ENCODE measurements around the gene SDR9C7. TPM values are rescaled to one million over a fixed set of nuclear protein-coding genes. Genes with fewer than 3 reads are reported as not detected.
"Not testable (repeated sequence)": the region's sequence is repeated elsewhere in the genome, so short reads cannot be mapped to it uniquely, and the experiment has no call there.

Gene SDR9C7
- total RNA-seq, 1 donor from 2014 or later: not detected

DNA sequence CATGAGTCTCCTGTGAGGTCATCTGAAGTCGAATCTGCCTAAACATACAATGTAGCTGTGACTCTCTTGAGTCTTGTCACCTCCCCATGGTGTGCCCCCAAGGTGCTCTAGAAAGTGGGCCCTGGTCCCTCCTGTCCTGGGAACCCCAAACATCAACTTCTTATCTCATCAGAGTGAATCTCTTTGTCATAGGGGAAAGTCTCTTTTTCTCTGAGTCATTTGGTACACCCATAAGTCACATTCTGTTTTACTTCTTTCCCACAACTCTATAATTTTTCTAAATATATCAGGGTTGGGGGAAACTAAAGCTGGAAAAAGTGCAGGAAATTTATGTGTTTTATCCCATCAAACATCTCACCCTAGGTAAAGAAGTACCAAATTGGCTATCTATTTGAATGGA is 12.9 kb downstream of the SDR9C7 start:
- Mint-ChIP-seq H3K27me3 (ENCODE audit: low read depth) (peaks cover 4% of the 10 kb centered on the region), H3K4me3 (ENCODE audit: low read depth) (no peak overlapping the region), H3K27ac (no peak overlapping the region), H3K36me3 (ENCODE audit: low read depth) (no peaks in the 10 kb centered on the region), H3K4me1 (ENCODE audit: low read depth) (no peaks in the 10 kb centered on the region), H3K9me3 (peaks cover 11% of the 10 kb centered on the region)
- intact Hi-C loops (cut with micrococcal nuclease): no loop called here
- no peak for DNase-seq (ENCODE audit: low spot score)

DNA sequence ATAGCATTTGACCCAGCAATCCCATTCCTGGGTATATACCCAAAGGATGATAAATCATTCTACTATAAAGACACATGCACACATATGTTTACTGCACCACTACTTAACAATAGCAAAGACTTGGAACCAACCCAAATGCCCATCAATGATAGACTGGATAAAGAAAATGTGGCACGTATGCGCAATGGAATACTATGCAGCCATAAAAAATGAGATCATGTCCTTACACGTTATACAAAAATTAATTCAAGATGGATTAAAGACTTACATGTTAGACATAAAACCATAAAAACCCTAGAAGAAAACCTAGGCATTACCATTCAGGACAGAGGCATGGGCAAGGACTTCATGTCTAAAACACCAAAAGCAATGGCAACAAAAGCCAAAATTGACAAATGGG is 16.1 kb downstream of the SDR9C7 start:
- H3K27ac Mint-ChIP-seq; H3K27me3 Mint-ChIP-seq (ENCODE audit: low read depth); H3K4me3 Mint-ChIP-seq (ENCODE audit: low read depth); H3K4me1 Mint-ChIP-seq (ENCODE audit: low read depth); intact Hi-C loops (cut with micrococcal nuclease); H3K36me3 Mint-ChIP-seq (ENCODE audit: low read depth); DNase-seq (ENCODE audit: low spot score): not testable (repeated sequence)
- peaks cover 11% of the 10 kb centered on the region for H3K9me3 Mint-ChIP-seq

DNA sequence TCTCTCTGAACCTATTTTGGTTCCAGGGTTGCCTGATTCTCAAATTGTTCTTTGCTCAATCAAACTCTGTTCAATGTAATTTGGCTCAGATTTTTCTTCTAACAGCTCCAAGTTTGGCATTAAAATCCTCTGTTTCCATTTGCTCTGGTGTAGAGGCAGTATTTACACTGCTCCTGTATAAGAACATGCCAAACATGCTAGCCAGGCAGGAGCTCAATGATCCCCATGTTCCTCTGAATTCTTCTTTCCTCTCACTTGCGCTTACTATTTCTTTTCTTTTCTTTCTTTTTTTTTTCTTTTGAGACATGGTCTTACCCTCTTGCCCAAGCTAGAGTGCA is 17.2 kb downstream of the SDR9C7 start:
- intact Hi-C loops (cut with micrococcal nuclease): no loop called here
- peaks cover 11% of the 10 kb centered on the region for H3K9me3 Mint-ChIP-seq
- no peaks in the 10 kb centered on the region for H3K4me1 Mint-ChIP-seq (ENCODE audit: low read depth)
- DNase-seq (ENCODE audit: low spot score): no peak
- H3K27me3 Mint-ChIP-seq (ENCODE audit: low read depth): peaks cover 4% of the 10 kb centered on the region
- H3K4me3 Mint-ChIP-seq (ENCODE audit: low read depth): no peak overlapping the region
- H3K27ac Mint-ChIP-seq: no peak overlapping the region
- H3K36me3 Mint-ChIP-seq (ENCODE audit: low read depth): no peaks in the 10 kb centered on the region

DNA sequence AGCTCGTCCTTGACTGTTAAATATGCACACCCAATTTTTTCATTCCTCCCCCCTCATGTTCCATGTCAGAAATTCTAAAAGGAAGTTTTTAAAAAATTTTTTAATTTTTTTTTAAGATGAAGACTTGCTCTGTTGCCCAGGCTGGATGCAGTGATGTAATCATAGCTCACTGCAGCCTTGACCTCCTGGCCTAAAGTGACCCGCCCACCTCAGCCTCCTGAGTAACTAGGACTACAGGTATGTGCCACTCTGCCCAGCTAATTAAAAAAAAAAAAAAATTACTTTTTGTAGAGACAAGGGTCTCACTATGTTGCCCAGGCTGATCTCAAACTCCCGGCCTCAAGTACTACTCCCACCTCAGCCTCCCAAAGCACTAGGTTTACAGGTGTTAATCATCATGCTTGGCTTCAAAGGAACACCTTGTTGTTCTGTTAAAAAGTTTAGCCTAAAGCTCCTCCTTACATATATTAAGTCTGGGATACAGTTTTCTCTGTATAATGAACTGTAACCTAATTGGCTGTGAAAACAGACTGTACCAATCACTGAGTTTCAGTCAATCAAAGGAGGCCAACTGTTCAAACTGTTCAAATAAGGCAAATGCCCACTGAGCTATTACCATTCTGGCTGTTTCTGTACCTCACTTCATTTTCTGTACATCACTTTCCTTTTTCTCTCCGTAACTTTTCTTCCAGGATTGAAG is 17.8 kb downstream of the SDR9C7 start:
- H3K4me1 Mint-ChIP-seq (ENCODE audit: low read depth): no peaks in the 10 kb centered on the region
- H3K9me3 Mint-ChIP-seq: peaks cover 11% of the 10 kb centered on the region
- H3K27ac Mint-ChIP-seq: no peak overlapping the region
- no peaks in the 10 kb centered on the region for H3K36me3 Mint-ChIP-seq (ENCODE audit: low read depth)
- no peak overlapping the region for H3K4me3 Mint-ChIP-seq (ENCODE audit: low read depth)
- DNase-seq (ENCODE audit: low spot score): no peak
- H3K27me3 Mint-ChIP-seq (ENCODE audit: low read depth): peaks cover 4% of the 10 kb centered on the region
- intact Hi-C loops (cut with micrococcal nuclease): no loop called here

DNA sequence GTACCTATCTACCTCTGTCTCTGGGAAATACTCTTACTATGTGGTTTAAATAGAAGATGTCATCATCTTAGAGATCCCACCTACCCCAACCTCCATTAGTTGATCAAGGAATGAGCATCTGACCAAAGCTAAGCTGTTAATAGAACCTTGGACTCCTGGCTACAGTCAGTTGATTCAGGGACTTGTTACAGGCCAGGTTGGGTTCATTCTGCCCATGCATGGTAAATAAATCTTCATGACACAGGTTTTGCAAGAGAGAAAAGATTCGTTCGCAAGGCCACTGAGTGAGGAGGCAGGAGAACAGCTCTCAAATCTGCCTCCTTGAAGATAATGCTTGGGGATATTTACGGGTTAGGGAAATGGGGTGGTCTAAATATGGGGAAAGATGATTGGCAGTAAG is 19.5 kb downstream of the SDR9C7 start:
- no peak overlapping the region for H3K4me3 Mint-ChIP-seq (ENCODE audit: low read depth)
- no peak for DNase-seq (ENCODE audit: low spot score)
- H3K36me3 Mint-ChIP-seq (ENCODE audit: low read depth): no peaks in the 10 kb centered on the region
- intact Hi-C loops (cut with micrococcal nuclease): no loop called here
- H3K27ac Mint-ChIP-seq: no peak overlapping the region
- no peaks in the 10 kb centered on the region for H3K4me1 Mint-ChIP-seq (ENCODE audit: low read depth)
- H3K27me3 Mint-ChIP-seq (ENCODE audit: low read depth): peaks cover 4% of the 10 kb centered on the region
- peaks cover 11% of the 10 kb centered on the region for H3K9me3 Mint-ChIP-seq

DNA sequence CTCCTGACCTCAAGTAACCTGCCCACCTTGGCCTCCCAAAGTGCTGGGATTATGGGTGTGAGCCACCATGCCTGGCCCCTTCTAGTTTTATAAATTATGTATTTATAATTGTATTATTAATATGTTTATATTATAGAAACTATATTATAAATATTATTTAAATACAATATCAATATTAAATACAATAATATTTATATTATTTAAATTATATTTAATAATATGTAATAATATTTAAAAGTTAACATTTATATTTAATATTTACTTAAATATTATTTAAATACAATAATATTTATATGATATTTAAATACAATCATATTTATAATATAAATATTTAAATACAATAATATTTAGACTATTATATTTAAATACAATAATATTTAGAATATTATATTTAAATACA is 20.0 kb downstream of the SDR9C7 start:
- Mint-ChIP-seq H3K4me3 (ENCODE audit: low read depth) (no peak overlapping the region), H3K4me1 (ENCODE audit: low read depth) (no peaks in the 10 kb centered on the region), H3K27me3 (ENCODE audit: low read depth) (peaks cover 4% of the 10 kb centered on the region), H3K27ac (no peak overlapping the region), H3K9me3 (peaks cover 13% of the 10 kb centered on the region), H3K36me3 (ENCODE audit: low read depth) (no peaks in the 10 kb centered on the region)
- no peak for DNase-seq (ENCODE audit: low spot score)
- intact Hi-C loops (cut with micrococcal nuclease): no loop called here

DNA sequence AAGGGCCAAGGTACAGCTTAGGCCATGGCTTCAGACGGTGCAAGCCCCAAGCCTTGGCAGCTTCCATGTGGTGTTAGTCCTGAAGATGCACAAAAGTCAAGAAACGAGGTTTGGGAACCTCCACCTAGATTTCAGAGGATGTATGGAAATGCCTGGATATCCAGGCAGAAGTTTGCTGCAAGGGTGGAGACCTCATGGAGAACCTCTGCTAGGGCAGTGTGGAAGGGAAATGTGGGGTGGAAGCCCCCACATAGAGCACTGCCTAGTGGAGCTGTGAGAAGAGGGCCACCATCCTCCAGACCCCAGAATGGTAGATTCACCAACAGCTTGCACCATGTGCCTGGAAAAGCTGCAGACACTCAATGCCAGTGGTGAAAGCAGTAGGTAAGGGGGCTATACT is 24.8 kb downstream of the SDR9C7 start:
- intact Hi-C loops (cut with micrococcal nuclease); H3K36me3 Mint-ChIP-seq (ENCODE audit: low read depth); H3K4me3 Mint-ChIP-seq (ENCODE audit: low read depth); H3K27ac Mint-ChIP-seq; DNase-seq (ENCODE audit: low spot score); H3K27me3 Mint-ChIP-seq (ENCODE audit: low read depth); H3K4me1 Mint-ChIP-seq (ENCODE audit: low read depth): not testable (repeated sequence)
- peaks cover 12% of the 10 kb centered on the region for H3K9me3 Mint-ChIP-seq

GRCh38 chr12:56908136-56908535 is 26.1 kb downstream of the SDR9C7 start:
- Mint-ChIP-seq H3K27ac (no peak overlapping the region), H3K4me3 (ENCODE audit: low read depth) (no peak overlapping the region), H3K27me3 (ENCODE audit: low read depth) (no peaks in the 10 kb centered on the region), H3K9me3 (peaks cover 12% of the 10 kb centered on the region), H3K4me1 (ENCODE audit: low read depth) (no peaks in the 10 kb centered on the region), H3K36me3 (ENCODE audit: low read depth) (no peaks in the 10 kb centered on the region)
- intact Hi-C loops (cut with micrococcal nuclease): no loop called here
- DNase-seq (ENCODE audit: low spot score): no peak

DNA sequence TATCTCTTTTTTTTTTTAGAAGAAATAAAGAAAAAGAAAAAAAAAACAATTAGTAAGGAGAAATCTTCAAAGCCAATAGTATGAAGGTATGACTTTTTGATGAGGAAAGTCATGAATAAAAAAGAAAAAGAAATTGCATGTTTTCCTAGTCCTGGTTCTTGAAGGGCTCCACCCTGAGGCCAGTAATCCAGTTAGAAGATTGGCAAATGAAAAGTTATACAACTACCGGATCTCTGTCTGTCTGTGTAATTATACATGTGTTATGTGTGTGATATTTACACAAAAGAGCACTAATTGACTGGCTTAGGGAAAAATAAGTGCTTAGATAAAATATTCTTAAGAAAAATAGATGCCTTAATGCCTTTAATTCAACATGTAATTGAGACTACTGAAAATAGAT is 28.4 kb downstream of the SDR9C7 start:
- no peak for DNase-seq (ENCODE audit: low spot score)
- H3K36me3 Mint-ChIP-seq (ENCODE audit: low read depth): peaks cover 3% of the 10 kb centered on the region
- intact Hi-C loops (cut with micrococcal nuclease): no loop called here
- H3K4me3 Mint-ChIP-seq (ENCODE audit: low read depth): no peak overlapping the region
- peaks cover 25% of the 10 kb centered on the region for H3K9me3 Mint-ChIP-seq
- no peak overlapping the region for H3K27ac Mint-ChIP-seq
- peaks cover 1% of the 10 kb centered on the region for H3K27me3 Mint-ChIP-seq (ENCODE audit: low read depth)
- no peaks in the 10 kb centered on the region for H3K4me1 Mint-ChIP-seq (ENCODE audit: low read depth)

DNA sequence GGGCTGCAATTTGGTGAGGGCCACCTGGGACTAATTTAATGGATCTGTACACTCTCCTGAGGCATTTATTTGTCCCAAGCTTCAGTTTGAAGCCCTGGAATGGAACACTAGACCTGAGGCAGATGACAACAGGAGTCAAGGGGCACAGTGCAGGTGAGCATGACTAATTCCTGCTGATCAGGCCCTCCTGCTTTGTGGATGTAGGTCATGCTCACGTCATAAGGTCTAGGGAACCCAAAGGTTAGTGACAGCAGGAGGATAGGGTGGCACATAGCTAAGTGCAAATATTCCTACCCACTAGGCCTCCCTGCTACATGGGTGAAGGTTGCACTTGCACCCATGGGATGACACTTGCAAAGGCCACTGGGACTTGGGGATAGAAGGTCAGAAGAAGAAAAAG is 30.8 kb downstream of the SDR9C7 start:
- Mint-ChIP-seq H3K27me3 (ENCODE audit: low read depth) (peaks cover 1% of the 10 kb centered on the region), H3K4me3 (ENCODE audit: low read depth) (no peak overlapping the region), H3K9me3 (peaks cover 21% of the 10 kb centered on the region), H3K4me1 (ENCODE audit: low read depth) (no peaks in the 10 kb centered on the region), H3K27ac (no peak overlapping the region), H3K36me3 (ENCODE audit: low read depth) (peaks cover 3% of the 10 kb centered on the region)
- intact Hi-C loops (cut with micrococcal nuclease): no loop called here
- DNase-seq (ENCODE audit: low spot score): no peak

GRCh38 chr12:56901313-56901712 is 32.9 kb downstream of the SDR9C7 start:
- DNase-seq (ENCODE audit: low spot score); intact Hi-C loops (cut with micrococcal nuclease); H3K27me3 Mint-ChIP-seq (ENCODE audit: low read depth); H3K36me3 Mint-ChIP-seq (ENCODE audit: low read depth); H3K4me1 Mint-ChIP-seq (ENCODE audit: low read depth); H3K27ac Mint-ChIP-seq; H3K4me3 Mint-ChIP-seq (ENCODE audit: low read depth): not testable (repeated sequence)
- peaks cover 21% of the 10 kb centered on the region for H3K9me3 Mint-ChIP-seq

GRCh38 chr12:56900583-56900982 is 33.6 kb downstream of the SDR9C7 start:
- peaks cover 1% of the 10 kb centered on the region for H3K27me3 Mint-ChIP-seq (ENCODE audit: low read depth)
- H3K4me3 Mint-ChIP-seq (ENCODE audit: low read depth): no peak overlapping the region
- H3K27ac Mint-ChIP-seq: no peak overlapping the region
- peaks cover 21% of the 10 kb centered on the region for H3K9me3 Mint-ChIP-seq
- intact Hi-C loops (cut with micrococcal nuclease): no loop called here
- no peak for DNase-seq (ENCODE audit: low spot score)
- no peaks in the 10 kb centered on the region for H3K4me1 Mint-ChIP-seq (ENCODE audit: low read depth)
- peaks cover 3% of the 10 kb centered on the region for H3K36me3 Mint-ChIP-seq (ENCODE audit: low read depth)

DNA sequence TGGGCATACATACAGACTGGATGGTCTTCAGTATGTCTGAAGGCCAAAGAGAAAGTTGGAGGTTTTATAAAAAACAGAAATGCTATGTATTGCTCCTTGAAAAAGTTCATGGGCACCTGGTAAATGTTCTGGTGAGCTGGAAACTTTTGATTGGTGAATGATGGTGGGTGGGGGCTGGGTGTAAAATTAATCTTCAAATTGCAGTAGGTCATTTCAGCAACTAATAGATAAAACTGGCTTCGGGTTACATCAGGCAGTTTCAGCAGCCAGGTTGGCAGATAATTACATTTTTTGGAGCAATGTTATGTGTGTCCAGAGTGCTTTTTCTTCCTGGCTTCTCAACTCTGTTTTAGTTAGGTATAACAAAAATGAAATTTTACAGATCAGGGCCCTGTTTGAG is 35.3 kb downstream of the SDR9C7 start:
- no peak for DNase-seq (ENCODE audit: low spot score)
- H3K27me3 Mint-ChIP-seq (ENCODE audit: low read depth): peaks cover 1% of the 10 kb centered on the region
- peaks cover 3% of the 10 kb centered on the region for H3K36me3 Mint-ChIP-seq (ENCODE audit: low read depth)
- H3K4me1 Mint-ChIP-seq (ENCODE audit: low read depth): no peaks in the 10 kb centered on the region
- no peak overlapping the region for H3K4me3 Mint-ChIP-seq (ENCODE audit: low read depth)
- intact Hi-C loops (cut with micrococcal nuclease): no loop called here
- peaks cover 21% of the 10 kb centered on the region for H3K9me3 Mint-ChIP-seq
- H3K27ac Mint-ChIP-seq: no peak overlapping the region

- no peak overlapping the region for H3K4me3 Mint-ChIP-seq (ENCODE audit: low read depth)
- peaks cover 21% of the 10 kb centered on the region for H3K9me3 Mint-ChIP-seq
- peaks cover 1% of the 10 kb centered on the region for H3K27me3 Mint-ChIP-seq (ENCODE audit: low read depth)
- H3K36me3 Mint-ChIP-seq (ENCODE audit: low read depth): peaks cover 3% of the 10 kb centered on the region
- H3K4me1 Mint-ChIP-seq (ENCODE audit: low read depth): no peaks in the 10 kb centered on the region
- no peak overlapping the region for H3K27ac Mint-ChIP-seq
- no peak for DNase-seq (ENCODE audit: low spot score)
- intact Hi-C loops (cut with micrococcal nuclease): no loop called here
These were observed 36.3 kb downstream of the SDR9C7 start for GRCh38 chr12:56897844-56898361.
